H9 (cell line): ENCODE results near the gene SYVN1. TPM values are rescaled to one million over a fixed set of nuclear protein-coding genes. Genes with fewer than 3 reads are reported as not detected.
A peak's percentile ranks its signal among the peaks of the same experiment; 100 is the strongest.

ENCODE experiments used
- DNase-seq: peaks from one replicate; pipeline ENCODE4 v3.0.0-alpha.2; 2017
- H2AFZ ChIP-seq: one replicate; pipeline ENCODE4 v1.6.1; 2013; ENCODE audit warnings: mild to moderate bottlenecking, low read length, control low read depth, moderate library complexity
- H2AK5ac ChIP-seq: 2 replicates; pipeline ENCODE4 v1.6.1; 2013; ENCODE audit warnings: low read length, control low read depth, mixed read lengths; ENCODE audit not compliant: insufficient read length
- H2BK120ac ChIP-seq: one replicate; pipeline ENCODE4 v1.6.1; 2013; ENCODE audit warnings: low read depth, mild to moderate bottlenecking, low read length, control low read depth, inconsistent platforms; ENCODE audit not compliant: poor library complexity, severe bottlenecking
- H2BK12ac ChIP-seq: 2 replicates; pipeline ENCODE4 v1.6.1; 2013; ENCODE audit warnings: low read length, control low read depth, mixed read lengths, low read depth; ENCODE audit not compliant: insufficient read length
- H2BK15ac ChIP-seq: 2 replicates; pipeline ENCODE4 v1.6.1; 2013; ENCODE audit warnings: low read depth, low read length, control low read depth
- H2BK20ac ChIP-seq: one replicate; pipeline ENCODE4 v1.6.1; 2013; ENCODE audit warnings: low read depth, mild to moderate bottlenecking, low read length, control low read depth, inconsistent platforms; ENCODE audit not compliant: poor library complexity, severe bottlenecking
- H2BK5ac ChIP-seq: 2 replicates; pipeline ENCODE4 v1.6.1; 2013; ENCODE audit warnings: low read length, control low read depth, mixed read lengths; ENCODE audit not compliant: insufficient read length
- H3K14ac ChIP-seq: 2 replicates; pipeline ENCODE4 v1.6.1; 2013; ENCODE audit warnings: low read length, control low read depth; ENCODE audit not compliant: insufficient read depth
- H3K18ac ChIP-seq: 2 replicates; pipeline ENCODE4 v1.6.1; 2013; ENCODE audit warnings: low read depth, mild to moderate bottlenecking, mixed read lengths, low read length, control low read depth; ENCODE audit not compliant: insufficient read length
- H3K23ac ChIP-seq: 2 replicates; pipeline ENCODE4 v1.6.1; 2013; ENCODE audit warnings: low read length, control low read depth, mixed read lengths, low read depth; ENCODE audit not compliant: insufficient read length
- H3K23me2 ChIP-seq: 2 replicates; pipeline ENCODE4 v1.6.1; 2013; ENCODE audit warnings: low read depth, mild to moderate bottlenecking, mixed read lengths, low read length, control low read depth; ENCODE audit not compliant: insufficient read length, poor library complexity, severe bottlenecking
- H3K27ac ChIP-seq: 2 replicates; pipeline ENCODE4 v1.5.1; 2013; ENCODE audit warnings: low read length, control low read depth, mixed read lengths, low read depth; ENCODE audit not compliant: insufficient read length
- H3K27me3 ChIP-seq: 2 replicates; pipeline ENCODE4 v1.6.1; 2013; ENCODE audit warnings: low read length, control low read depth, inconsistent platforms; ENCODE audit not compliant: insufficient read depth
- H3K4ac ChIP-seq: 2 replicates; pipeline ENCODE4 v1.6.1; 2013; ENCODE audit warnings: low read depth, mild to moderate bottlenecking, control low read depth, inconsistent platforms, low read length, moderate library complexity
- H3K4me1 ChIP-seq: 2 replicates; pipeline ENCODE4 v1.6.1; 2013; ENCODE audit warnings: low read length, control low read depth, inconsistent platforms; ENCODE audit not compliant: insufficient read depth
- H3K4me2 ChIP-seq: 2 replicates; pipeline ENCODE4 v1.6.1; 2013; ENCODE audit warnings: low read length, control low read depth, mixed read lengths; ENCODE audit not compliant: insufficient read length, insufficient read depth
- H3K56ac ChIP-seq: 2 replicates; pipeline ENCODE4 v1.6.1; 2013; ENCODE audit warnings: low read depth, mild to moderate bottlenecking, mixed read lengths, low read length, control low read depth; ENCODE audit not compliant: insufficient read length
- H3K79me1 ChIP-seq: 2 replicates; pipeline ENCODE4 v1.6.1; 2013; ENCODE audit warnings: low read depth, mild to moderate bottlenecking, moderate library complexity, low read length, control low read depth, inconsistent platforms; ENCODE audit not compliant: insufficient read depth, poor library complexity, severe bottlenecking
- H3K79me2 ChIP-seq: 2 replicates; pipeline ENCODE4 v1.6.1; 2013; ENCODE audit warnings: low read length, control low read depth, inconsistent platforms; ENCODE audit not compliant: insufficient read depth
- H3K9ac ChIP-seq: 2 replicates; pipeline ENCODE4 v1.6.1; 2013; ENCODE audit warnings: low read length, control low read depth, mixed read lengths; ENCODE audit not compliant: insufficient read length; ENCODE audit errors: extremely low read depth
- H3K9me3 ChIP-seq: one replicate; pipeline ENCODE4 v1.6.1; 2013; ENCODE audit warnings: low read depth, low read length, inconsistent platforms; ENCODE audit not compliant: control insufficient read depth
- H3T11ph ChIP-seq: one replicate; pipeline ENCODE4 v1.6.1; 2013; ENCODE audit warnings: mild to moderate bottlenecking, low read length, control low read depth, inconsistent platforms
- H4K20me1 ChIP-seq: one replicate; pipeline ENCODE4 v1.6.1; 2013; ENCODE audit not compliant: control insufficient read depth, insufficient read length, insufficient read depth
- H4K5ac ChIP-seq: 2 replicates; pipeline ENCODE4 v1.6.1; 2013; ENCODE audit warnings: low read depth, mild to moderate bottlenecking, mixed read lengths, low read length, control low read depth; ENCODE audit not compliant: insufficient read length
- H4K8ac ChIP-seq: replicated peaks from 2 replicates; pipeline ENCODE4 v1.6.1; 2013; ENCODE audit warnings: low read length, control low read depth, mixed read lengths, low read depth; ENCODE audit not compliant: insufficient read length
- H4K91ac ChIP-seq: 2 replicates; pipeline ENCODE4 v1.6.1; 2013; ENCODE audit warnings: low read depth, mild to moderate bottlenecking, moderate library complexity, mixed read lengths, low read length, control low read depth; ENCODE audit not compliant: insufficient read length
- H3K27ac Mint-ChIP-seq, 3 experiments: 2 replicates in 2 of 3; 3 replicates in 1 of 3; pipeline ENCODE4 v1.8.0; 2020 to 2021; ENCODE audit warnings: mixed read lengths in 3 of 3, mild to moderate bottlenecking in 1 of 3, moderate library complexity in 1 of 3
- H3K27me3 Mint-ChIP-seq: 2 replicates; pipeline ENCODE4 v1.8.0; 2021; ENCODE audit warnings: low read depth, mild to moderate bottlenecking, moderate library complexity, mixed read lengths
- H3K36me3 Mint-ChIP-seq, 3 experiments: 2 replicates in 2 of 3; 3 replicates in 1 of 3; pipeline ENCODE4 v1.8.0; 2020 to 2021; ENCODE audit warnings: low read depth in 3 of 3, mixed read lengths in 3 of 3; ENCODE audit not compliant: insufficient read depth in 1 of 3
- H3K4me1 Mint-ChIP-seq, 2 experiments: 2 replicates each; pipeline ENCODE4 v1.8.0; 2020; ENCODE audit warnings: mixed read lengths in 2 of 2
- H3K4me3 Mint-ChIP-seq, 2 experiments: 2 replicates in 1 of 2; 3 replicates in 1 of 2; pipeline ENCODE4 v1.8.0; 2020 to 2021; ENCODE audit warnings: mild to moderate bottlenecking in 2 of 2, mixed read lengths in 2 of 2, moderate library complexity in 1 of 2
- H3K9me3 Mint-ChIP-seq, 2 experiments: 2 replicates in 1 of 2; 3 replicates in 1 of 2; pipeline ENCODE4 v1.8.0; 2020; ENCODE audit warnings: mild to moderate bottlenecking in 2 of 2, mixed read lengths in 2 of 2, moderate library complexity in 1 of 2
- CTCF ChIP-seq: fragments of 200-600 bp; sonication (generic); conservative IDR thresholded peaks from 3 replicates; pipeline ENCODE4 v1.8.0; 2021; ENCODE audit warnings: antibody characterized with exemption, mild to moderate bottlenecking
- WGBS: extraction: QIAGEN DNeasy Blood & Tissue Kit; methylation state at CpG from one replicate; pipeline ENCODE4 v1.1.7; 2013; ENCODE audit warnings: missing lambda C conversion rate, low lambda C conversion rate, mixed read lengths; ENCODE audit not compliant: insufficient read length; ENCODE audit errors: extremely low coverage; 5-methylcytosine and 5-hydroxymethylcytosine counted together
- total RNA-seq: library from RNA; stranded (reverse); gene quantifications from 2 replicates; pipeline ENCODE4 v1.2.1, GENCODE V29; 2021

SYVN1 gene
- total RNA-seq, 1 experiment from 2014 or later: 31.6 TPM

- Mint-ChIP-seq H3K27me3 (no peaks in the 10 kb centered on the region), H3K27ac (peak within 1 kb of the TSS; percentile 97 to 99 (median 97); a peak in 6 of 7 replicates), H3K9me3 (no peaks in the 10 kb centered on the region), H3K36me3 (peaks cover 6 to 11% (median 10%) of the 10 kb centered on the region in 3 experiments), H3K4me3 (peak within 1 kb of the TSS; percentile 92 to 96), H3K4me1 (peaks cover 42 to 47% of the 10 kb centered on the region in 2 experiments)
- Histone ChIP-seq H2BK120ac (no peak within 1 kb of the TSS), H3T11ph (no peak within 1 kb of the TSS), H3K18ac (no peak within 1 kb of the TSS), H4K20me1 (no peaks in the 10 kb centered on the region), H2BK20ac (no peak within 1 kb of the TSS), H3K56ac (no peak within 1 kb of the TSS), H2AK5ac (no peak within 1 kb of the TSS), H4K8ac (no peak within 1 kb of the TSS), H2AFZ (no peak within 1 kb of the TSS), H3K4me2 (peak within 1 kb of the TSS; percentile 87), H3K23me2 (peaks cover 14% of the 10 kb centered on the region), H3K9me3 (no peaks in the 10 kb centered on the region), H4K91ac (no peak within 1 kb of the TSS), H3K9ac (peak within 1 kb of the TSS; percentile 54), H3K23ac (no peak within 1 kb of the TSS), H3K27me3 (no peaks in the 10 kb centered on the region), H3K4me1 (peaks cover 9% of the 10 kb centered on the region; the same call in 1 of the 2 replicates), H4K5ac (no peak within 1 kb of the TSS), H3K4ac (no peak within 1 kb of the TSS), H3K27ac (no peak within 1 kb of the TSS), H2BK5ac (no peak within 1 kb of the TSS), H3K79me1 (no peaks in the 10 kb centered on the region), H3K79me2 (peaks cover 2% of the 10 kb centered on the region; the same call in 1 of the 2 replicates), H2BK15ac (no peak within 1 kb of the TSS), H3K14ac (peak within 1 kb of the TSS; percentile 40; the same call in 1 of the 2 replicates), H2BK12ac (no peak within 1 kb of the TSS)
- no peak for TF ChIP-seq CTCF
- WGBS: no CpG with 5 or more reads among the region's 43 CpGs
- peak; percentile 85 for DNase-seq
Measured at GRCh38 chr11:65181569-65182257, 47.4 kb upstream of the SYVN1 start, which contains the start of gene CAPN1. TSS of gene CAPN1 (plus strand) at chr11:65181928. CDS start at chr11:65182702, 774 bp downstream.
